ENCODE measurements around the gene E2F8. TPM values are rescaled to one million over a fixed set of nuclear protein-coding genes. Genes with fewer than 3 reads are reported as not detected.

Gene E2F8
- total RNA-seq, 1 experiment from 2014 or later, result 18.4 TPM

GRCh38 chr11:19252394-19253152, 11.8 kb upstream of the E2F8 start:
- Histone ChIP-seq H3K4me1 (ENCODE audit: control insufficient read depth in 1 of 2, insufficient read depth in 2 of 2, low read length in 2 of 2) (no peaks in the 10 kb centered on the region), H2AFZ (ENCODE audit: low read depth, low read length, poor library complexity, severe bottlenecking) (no peak overlapping the region), H3K79me2 (ENCODE audit: insufficient read depth, low read length) (no peaks in the 10 kb centered on the region), H3K9me2 (ENCODE audit: insufficient read depth) (no peaks in the 10 kb centered on the region), H3K4me2 (ENCODE audit: low read length) (no peak overlapping the region), H3K9ac (ENCODE audit: low read length) (no peak overlapping the region), H3K4me3 (replicated peaks in 1 of 2; ENCODE audit: low read depth in 1 of 2, low read length in 2 of 2) (no peak overlapping the region), H4K20me1 (ENCODE audit: insufficient read depth) (no peaks in the 10 kb centered on the region), H3K36me3 (ENCODE audit: control insufficient read depth in 1 of 2, insufficient read depth in 2 of 2, low read length in 2 of 2) (no peaks in the 10 kb centered on the region), H3K27me3 (ENCODE audit: insufficient read depth, low read length) (no peaks in the 10 kb centered on the region), H3K9me3 (ENCODE audit: control insufficient read depth in 1 of 2, insufficient read depth in 1 of 2, low read depth in 1 of 2, low read length in 2 of 2) (no peaks in the 10 kb centered on the region; a peak in 1 of 4 replicates), H3K27ac (ENCODE audit: low read depth, low read length) (no peak overlapping the region)
- intact Hi-C loops (cut with micrococcal nuclease), result loop anchor here (10.0 kb wide), 1 partner anchor 492 kb away; no protein-coding TSS in a partner anchor
- POLR2A ChIA-PET, result no interaction called here
- CTCF ChIA-PET, result no interaction called here
- DNase-seq (ENCODE audit: low read depth, low spot score) (no peak), ATAC-seq (no peak)
- RAD21 ChIA-PET (ENCODE audit: low non-redundant PET in 1 of 2, low total read pairs in 2 of 2, uncharacterized antibody in 2 of 2, unreplicated experiment in 2 of 2), result no interaction called here
- TF ChIP-seq EZH2phosphoT487 (IDR thresholded peaks at IDR 0.05; ENCODE audit: borderline replicate concordance) (no peak), TCF7L2 (IDR thresholded peaks at IDR 0.05; ENCODE audit: borderline replicate concordance, extremely low read depth, insufficient read depth, insufficient read length) (no peak), ZFX (IDR thresholded peaks at IDR 0.05) (no peak), RAD21 (IDR thresholded peaks at IDR 0.05; ENCODE audit: low read depth) (no peak), CBX3 (IDR thresholded peaks at IDR 0.05; ENCODE audit: low read depth) (no peak), ELF1 (IDR thresholded peaks at IDR 0.05; ENCODE audit: borderline replicate concordance, low read depth) (no peak), FOSL1 (IDR thresholded peaks at IDR 0.05; ENCODE audit: low read depth) (no peak), ZNF274 (IDR thresholded peaks at IDR 0.05; ENCODE audit: low read depth, low read length) (no peak), EZH2 (IDR thresholded peaks at IDR 0.05) (no peak), SP1 (IDR thresholded peaks at IDR 0.05; ENCODE audit: low read depth) (no peak), SIN3A (IDR thresholded peaks at IDR 0.05; ENCODE audit: low read depth) (no peak), POLR2AphosphoS5 (IDR thresholded peaks at IDR 0.05; ENCODE audit: low read depth, low read length) (no peak), SRF (IDR thresholded peaks at IDR 0.05; ENCODE audit: low read depth) (no peak)
- TF ChIP-seq, protein P1, sequence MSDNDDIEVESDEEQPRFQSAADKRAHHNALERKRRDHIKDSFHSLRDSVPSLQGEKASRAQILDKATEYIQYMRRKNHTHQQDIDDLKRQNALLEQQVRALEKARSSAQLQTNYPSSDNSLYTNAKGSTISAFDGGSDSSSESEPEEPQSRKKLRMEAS (IDR thresholded peaks at IDR 0.05), result no peak
- TF ChIP-seq, protein P2, sequence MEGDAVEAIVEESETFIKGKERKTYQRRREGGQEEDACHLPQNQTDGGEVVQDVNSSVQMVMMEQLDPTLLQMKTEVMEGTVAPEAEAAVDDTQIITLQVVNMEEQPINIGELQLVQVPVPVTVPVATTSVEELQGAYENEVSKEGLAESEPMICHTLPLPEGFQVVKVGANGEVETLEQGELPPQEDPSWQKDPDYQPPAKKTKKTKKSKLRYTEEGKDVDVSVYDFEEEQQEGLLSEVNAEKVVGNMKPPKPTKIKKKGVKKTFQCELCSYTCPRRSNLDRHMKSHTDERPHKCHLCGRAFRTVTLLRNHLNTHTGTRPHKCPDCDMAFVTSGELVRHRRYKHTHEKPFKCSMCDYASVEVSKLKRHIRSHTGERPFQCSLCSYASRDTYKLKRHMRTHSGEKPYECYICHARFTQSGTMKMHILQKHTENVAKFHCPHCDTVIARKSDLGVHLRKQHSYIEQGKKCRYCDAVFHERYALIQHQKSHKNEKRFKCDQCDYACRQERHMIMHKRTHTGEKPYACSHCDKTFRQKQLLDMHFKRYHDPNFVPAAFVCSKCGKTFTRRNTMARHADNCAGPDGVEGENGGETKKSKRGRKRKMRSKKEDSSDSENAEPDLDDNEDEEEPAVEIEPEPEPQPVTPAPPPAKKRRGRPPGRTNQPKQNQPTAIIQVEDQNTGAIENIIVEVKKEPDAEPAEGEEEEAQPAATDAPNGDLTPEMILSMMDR (IDR thresholded peaks at IDR 0.05 in 2 of 3, conservative IDR thresholded peaks at IDR 0.05 in 1 of 3; ENCODE audit: borderline replicate concordance in 1 of 3, insufficient read depth in 1 of 3, low read depth in 2 of 3, low read length in 2 of 3), result no peak
- TF ChIP-seq, protein P3, sequence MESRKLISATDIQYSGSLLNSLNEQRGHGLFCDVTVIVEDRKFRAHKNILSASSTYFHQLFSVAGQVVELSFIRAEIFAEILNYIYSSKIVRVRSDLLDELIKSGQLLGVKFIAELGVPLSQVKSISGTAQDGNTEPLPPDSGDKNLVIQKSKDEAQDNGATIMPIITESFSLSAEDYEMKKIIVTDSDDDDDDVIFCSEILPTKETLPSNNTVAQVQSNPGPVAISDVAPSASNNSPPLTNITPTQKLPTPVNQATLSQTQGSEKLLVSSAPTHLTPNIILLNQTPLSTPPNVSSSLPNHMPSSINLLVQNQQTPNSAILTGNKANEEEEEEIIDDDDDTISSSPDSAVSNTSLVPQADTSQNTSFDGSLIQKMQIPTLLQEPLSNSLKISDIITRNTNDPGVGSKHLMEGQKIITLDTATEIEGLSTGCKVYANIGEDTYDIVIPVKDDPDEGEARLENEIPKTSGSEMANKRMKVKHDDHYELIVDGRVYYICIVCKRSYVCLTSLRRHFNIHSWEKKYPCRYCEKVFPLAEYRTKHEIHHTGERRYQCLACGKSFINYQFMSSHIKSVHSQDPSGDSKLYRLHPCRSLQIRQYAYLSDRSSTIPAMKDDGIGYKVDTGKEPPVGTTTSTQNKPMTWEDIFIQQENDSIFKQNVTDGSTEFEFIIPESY (IDR thresholded peaks at IDR 0.05; ENCODE audit: extremely low read depth, insufficient replicate concordance, low read length), result no peak
- no TSS peak for BruUV-seq (replicated peaks)

All from HCT116 (cell line).